ENCODE data around the gene GRK5. TPM values are rescaled to one million over a fixed set of nuclear protein-coding genes. Genes with fewer than 3 reads are reported as not detected.

GRK5 gene
- total RNA-seq, 1 experiment from 2014 or later, result 1.2 TPM

DNA sequence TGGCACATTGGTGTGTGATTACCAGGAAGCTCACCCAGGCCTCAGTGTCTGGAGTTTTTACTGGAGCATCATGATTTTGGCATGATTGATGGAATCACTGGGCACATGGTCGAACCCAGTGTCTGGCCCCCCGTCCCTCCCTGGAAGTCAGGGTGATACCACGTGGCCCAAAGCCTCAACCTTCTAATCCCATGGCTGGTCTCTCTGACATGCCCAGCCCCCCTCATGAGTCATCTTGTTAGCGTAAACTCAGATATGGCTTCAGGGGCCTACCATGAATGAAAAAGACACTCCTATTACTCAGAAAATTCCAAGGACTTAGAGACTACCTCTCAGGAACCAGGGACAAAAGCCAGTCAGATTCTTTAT is 109.3 kb downstream of the GRK5 start:
- no peak overlapping the region for H3K14ac ChIP-seq (ENCODE audit: insufficient read depth, low read length)
- H3K23me2 ChIP-seq (ENCODE audit: insufficient read length, low read depth, low read length, poor library complexity, severe bottlenecking), result no peaks in the 10 kb centered on the region
- peaks cover 9% of the 10 kb centered on the region for H3K27me3 Mint-ChIP-seq (ENCODE audit: low read depth)
- no peak overlapping the region for H3K27ac ChIP-seq (ENCODE audit: insufficient read length, low read depth, low read length)
- no peak overlapping the region; a peak in 2 of 5 replicates for H3K4me3 Mint-ChIP-seq
- H2BK12ac ChIP-seq (ENCODE audit: insufficient read length, low read depth, low read length), result no peak overlapping the region
- H2AK5ac ChIP-seq (ENCODE audit: insufficient read length, low read length), result no peak overlapping the region
- H3T11ph ChIP-seq (ENCODE audit: low read length), result no peak overlapping the region
- H2BK120ac ChIP-seq (ENCODE audit: low read depth, low read length, poor library complexity, severe bottlenecking), result no peak overlapping the region
- H2AFZ ChIP-seq (ENCODE audit: low read length), result no peak overlapping the region
- peaks cover 41 to 44% of the 10 kb centered on the region in 2 experiments for H3K4me1 Mint-ChIP-seq
- no peaks in the 10 kb centered on the region for H3K27me3 ChIP-seq (ENCODE audit: insufficient read depth, low read length)
- no peak overlapping the region for H2BK5ac ChIP-seq (ENCODE audit: insufficient read length, low read length)
- H4K20me1 ChIP-seq (ENCODE audit: control insufficient read depth, insufficient read depth, insufficient read length), result no peaks in the 10 kb centered on the region
- no CpG with 5 or more reads among the region's 4 CpGs for WGBS (ENCODE audit: extremely low coverage, insufficient read length, low lambda C conversion rate)
- H3K4me1 ChIP-seq (ENCODE audit: insufficient read depth, low read length), result peaks cover 7% of the 10 kb centered on the region; the same call in 1 of the 2 replicates
- no peak for DNase-seq
- no peak overlapping the region for H3K56ac ChIP-seq (ENCODE audit: insufficient read length, low read depth, low read length)
- H3K4ac ChIP-seq (ENCODE audit: low read depth, low read length), result no peak overlapping the region
- H3K9ac ChIP-seq (ENCODE audit: extremely low read depth, insufficient read length, low read length), result no peak overlapping the region
- H3K18ac ChIP-seq (ENCODE audit: insufficient read length, low read depth, low read length), result no peak overlapping the region
- H3K36me3 Mint-ChIP-seq (ENCODE audit: insufficient read depth in 1 of 3, low read depth in 3 of 3), result peaks cover 3 to 8% (median 8%) of the 10 kb centered on the region in 3 experiments
- no peaks in the 10 kb centered on the region for H3K79me1 ChIP-seq (ENCODE audit: insufficient read depth, low read depth, low read length, poor library complexity, severe bottlenecking)
- no peaks in the 10 kb centered on the region for H3K9me3 ChIP-seq (ENCODE audit: control insufficient read depth, low read depth, low read length)
- H3K9me3 Mint-ChIP-seq, result peaks cover 0 to 8% of the 10 kb centered on the region in 2 experiments; a peak in 1 of 5 replicates
- TF ChIP-seq, protein P1, sequence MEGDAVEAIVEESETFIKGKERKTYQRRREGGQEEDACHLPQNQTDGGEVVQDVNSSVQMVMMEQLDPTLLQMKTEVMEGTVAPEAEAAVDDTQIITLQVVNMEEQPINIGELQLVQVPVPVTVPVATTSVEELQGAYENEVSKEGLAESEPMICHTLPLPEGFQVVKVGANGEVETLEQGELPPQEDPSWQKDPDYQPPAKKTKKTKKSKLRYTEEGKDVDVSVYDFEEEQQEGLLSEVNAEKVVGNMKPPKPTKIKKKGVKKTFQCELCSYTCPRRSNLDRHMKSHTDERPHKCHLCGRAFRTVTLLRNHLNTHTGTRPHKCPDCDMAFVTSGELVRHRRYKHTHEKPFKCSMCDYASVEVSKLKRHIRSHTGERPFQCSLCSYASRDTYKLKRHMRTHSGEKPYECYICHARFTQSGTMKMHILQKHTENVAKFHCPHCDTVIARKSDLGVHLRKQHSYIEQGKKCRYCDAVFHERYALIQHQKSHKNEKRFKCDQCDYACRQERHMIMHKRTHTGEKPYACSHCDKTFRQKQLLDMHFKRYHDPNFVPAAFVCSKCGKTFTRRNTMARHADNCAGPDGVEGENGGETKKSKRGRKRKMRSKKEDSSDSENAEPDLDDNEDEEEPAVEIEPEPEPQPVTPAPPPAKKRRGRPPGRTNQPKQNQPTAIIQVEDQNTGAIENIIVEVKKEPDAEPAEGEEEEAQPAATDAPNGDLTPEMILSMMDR (conservative IDR thresholded peaks at IDR 0.05), result no peak
- no peaks in the 10 kb centered on the region for H3K79me2 ChIP-seq (ENCODE audit: insufficient read depth, low read length)
- no peak overlapping the region for H3K4me2 ChIP-seq (ENCODE audit: insufficient read depth, insufficient read length, low read length)
- H4K91ac ChIP-seq (ENCODE audit: insufficient read length, low read depth, low read length), result no peak overlapping the region
- peak overlapping the region; percentile 29 to 91 (median 45); a peak in 4 of 7 replicates for H3K27ac Mint-ChIP-seq
- H2BK20ac ChIP-seq (ENCODE audit: low read depth, low read length, poor library complexity, severe bottlenecking), result no peak overlapping the region
- no peak overlapping the region for H4K5ac ChIP-seq (ENCODE audit: insufficient read length, low read depth, low read length)
- H2BK15ac ChIP-seq (ENCODE audit: low read depth, low read length), result no peak overlapping the region
- no peak overlapping the region for H4K8ac ChIP-seq (replicated peaks; ENCODE audit: insufficient read length, low read depth, low read length)
- no peak overlapping the region for H3K23ac ChIP-seq (ENCODE audit: insufficient read length, low read depth, low read length)

All from H9 (cell line).